A549 (cell line): ENCODE measurements around the gene TWF1. TPM values are rescaled to one million over a fixed set of nuclear protein-coding genes. Genes with fewer than 3 reads are reported as not detected.

Experiments
- ATAC-seq, 2 experiments: fragments of 200-7000 bp in 1 of 2; fragments of >200 bp in 1 of 2; cut with Nextera tagmentation in 1 of 2; cut with Tn5 transposase in 1 of 2; 3 replicates each; pipeline versions ENCODE4 v1.8.0 to v1.9.1; 2018 to 2020; ENCODE audit warnings: mild to moderate bottlenecking in 1 of 2, moderate library complexity in 1 of 2
- CTCF ChIA-PET: fragments of 300-600 bp; sonication (Branson Sonifier 250); formaldehyde crosslinking; extraction: SDS; loops from one replicate; lab custom pipeline; 2021; ENCODE audit warnings: antibody characterized with exemption, inconsistent platforms; lab: Yijun Ruan, JAX
- POLR2A ChIA-PET: fragments of 350-600 bp; formaldehyde crosslinking; extraction: SDS; loops from one replicate; lab custom pipeline; 2021; ENCODE audit warnings: antibody characterized with exemption, inconsistent platforms; lab: Yijun Ruan, JAX
- DNase-seq, 2 experiments: peaks; one replicate each; pipeline versions ENCODE4 v3.0.0 to v3.0.0-alpha.2; 2011 to 2016; ENCODE audit warnings: low read depth in 1 of 2, low spot score in 1 of 2
- FAIRE-seq: peaks from 2 replicates; lab custom pipeline; 2011; peaks lifted over from hg19 to GRCh38; lab: Jason Lieb, UNC
- H3K27ac ChIP-seq, 2 experiments: fragments of >200 bp; sonication (Bioruptor Twin); formaldehyde crosslinking; 3 replicates each; pipeline ENCODE4 v1.5.1; 2016 to 2017
- H3K4me1 ChIP-seq: fragments of >200 bp; sonication (Bioruptor Twin); formaldehyde crosslinking; 3 replicates; pipeline ENCODE4 v1.6.1; 2016
- H3K4me2 ChIP-seq: fragments of >200 bp; sonication (Bioruptor Twin); formaldehyde crosslinking; 3 replicates; pipeline ENCODE4 v1.6.1; 2016
- H3K4me3 ChIP-seq: fragments of >200 bp; sonication (Bioruptor Twin); formaldehyde crosslinking; 3 replicates; pipeline ENCODE4 v1.5.1; 2016
- H3K9me3 ChIP-seq: fragments of >200 bp; sonication (Bioruptor Twin); formaldehyde crosslinking; 3 replicates; pipeline ENCODE4 v1.6.1; 2016
- CBX2 ChIP-seq: fragments of 200-600 bp; sonication (generic); IDR thresholded peaks from 2 replicates; pipeline ENCODE4 v1.6.1; 2016; ENCODE audit warnings: low read depth, mild to moderate bottlenecking, borderline replicate concordance
- FOSB ChIP-seq: fragments of 250-450 bp; sonication (Bioruptor Pico); IDR thresholded peaks from 2 replicates; pipeline ENCODE4 v1.5.0; 2020; ENCODE audit warnings: mild to moderate bottlenecking, moderate library complexity
- FOSL2 ChIP-seq, 2 experiments: fragments of 450-650 bp in 1 of 2; fragments of >200 bp in 1 of 2; sonication (Bioruptor Twin) in 1 of 2; formaldehyde crosslinking; IDR thresholded peaks; 2 replicates each; pipeline versions ENCODE4 v1.5.0 to v1.6.1; 2016 to 2020; ENCODE audit warnings: mild to moderate bottlenecking in 1 of 2, moderate library complexity in 1 of 2
- FOXS1 ChIP-seq: fragments of 250-450 bp; sonication (Bioruptor Pico); IDR thresholded peaks from 2 replicates; pipeline ENCODE4 v1.5.0; 2020; ENCODE audit warnings: mild to moderate bottlenecking, moderate library complexity
- GATA3 ChIP-seq: IDR thresholded peaks from 2 replicates; pipeline ENCODE4 v1.6.1; 2012; ENCODE audit warnings: borderline replicate concordance
- HOXA7 ChIP-seq: fragments of 250-450 bp; sonication (Bioruptor Pico); IDR thresholded peaks from 2 replicates; pipeline ENCODE4 v1.5.0; 2020; ENCODE audit warnings: mild to moderate bottlenecking, moderate library complexity
- JUN ChIP-seq, 2 experiments: fragments of >200 bp; sonication (Bioruptor Twin); formaldehyde crosslinking; IDR thresholded peaks; 2 replicates in 1 of 2; 3 replicates in 1 of 2; pipeline ENCODE4 v1.6.1; 2016 to 2017
- MYC ChIP-seq: IDR thresholded peaks from 2 replicates; pipeline ENCODE4 v1.6.1; 2012; ENCODE audit warnings: mild to moderate bottlenecking, inconsistent platforms, low read length, improper control_type of control experiment, borderline replicate concordance
- PBX3 ChIP-seq: IDR thresholded peaks from 2 replicates; pipeline ENCODE4 v1.6.1; 2012
- PHF8 ChIP-seq: fragments of 200-600 bp; sonication (generic); IDR thresholded peaks from 2 replicates; pipeline ENCODE4 v1.6.1; 2016; ENCODE audit warnings: low read depth, mild to moderate bottlenecking, antibody characterized with exemption, moderate library complexity, borderline replicate concordance
- POLR2A ChIP-seq: IDR thresholded peaks from 2 replicates; pipeline ENCODE4 v1.6.1; 2012; ENCODE audit warnings: mild to moderate bottlenecking, low read length
- RAD21 ChIP-seq, 2 experiments: fragments of >200 bp in 1 of 2; sonication (Bioruptor Twin) in 1 of 2; formaldehyde crosslinking in 1 of 2; IDR thresholded peaks in 1 of 2; conservative IDR thresholded peaks in 1 of 2; 2 replicates in 1 of 2; 3 replicates in 1 of 2; pipeline ENCODE4 v1.6.1; 2012 to 2018; ENCODE audit warnings: inconsistent platforms in 1 of 2
- RARB ChIP-seq: fragments of 250-450 bp; sonication (Bioruptor Pico); IDR thresholded peaks from 2 replicates; pipeline ENCODE4 v1.8.0; 2021; ENCODE audit warnings: mild to moderate bottlenecking, moderate library complexity
- RFX5 ChIP-seq: fragments of 450-650 bp; IDR thresholded peaks from 2 replicates; pipeline ENCODE4 v1.7.1; 2014; ENCODE audit warnings: antibody characterized with exemption, mild to moderate bottlenecking, moderate library complexity
- SREBF2 ChIP-seq: fragments of 450-650 bp; IDR thresholded peaks from 2 replicates; pipeline ENCODE4 v1.6.1; 2014; ENCODE audit warnings: mild to moderate bottlenecking, moderate library complexity
- TP53 ChIP-seq: fragments of 250-450 bp; sonication (Bioruptor Pico); IDR thresholded peaks from 2 replicates; pipeline ENCODE4 v1.5.0; 2021; ENCODE audit warnings: mild to moderate bottlenecking, moderate library complexity
- ZC3H11A ChIP-seq: fragments of 450-650 bp; IDR thresholded peaks from 2 replicates; pipeline ENCODE4 v1.6.1; 2014; ENCODE audit warnings: antibody characterized with exemption, mild to moderate bottlenecking
- WGBS: methylation state at CpG from one replicate; pipeline ENCODE4 v1.1.6; 2017; ENCODE audit errors: missing lambda C conversion rate; 5-methylcytosine and 5-hydroxymethylcytosine counted together
- polyA plus RNA-seq, 4 experiments: library from polyadenylated mRNA; depleted of rRNA in 3 of 4; stranded (reverse); fragments of >200 nt; fragmentation: RNase III in 1 of 4; extraction: RNeasy Plus Mini Kit Qiagen cat#74134 plus additional on column Dnase treatment in 1 of 4; gene quantifications; 2 replicates in 3 of 4; 3 replicates in 1 of 4; pipeline ENCODE4 v1.2.3, GENCODE V29; 2011 to 2017
- TF ChIP-seq, protein P1 (sequence below): fragments of 450-650 bp; IDR thresholded peaks from 2 replicates; pipeline ENCODE4 v1.6.1; 2014; ENCODE audit warnings: antibody characterized with exemption
- TF ChIP-seq, protein P2 (sequence below): fragments of >200 bp; sonication (Bioruptor Twin); formaldehyde crosslinking; IDR thresholded peaks from 3 replicates; pipeline ENCODE4 v1.6.1; 2016
- TF ChIP-seq, protein P3 (sequence below): IDR thresholded peaks from 2 replicates; pipeline ENCODE4 v1.6.1; 2012; ENCODE audit warnings: low read depth, borderline replicate concordance
- TF ChIP-seq, protein P4 (sequence below): IDR thresholded peaks from 2 replicates; pipeline ENCODE4 v1.6.1; 2012
- TF ChIP-seq, protein P5 (sequence below): fragments of 150-350 bp; IDR thresholded peaks from 2 replicates; pipeline ENCODE4 v1.6.1; 2014; ENCODE audit warnings: low read depth, mild to moderate bottlenecking, low read length
- TF ChIP-seq, protein P6 (sequence below): fragments of 250-450 bp; sonication (Bioruptor Pico); IDR thresholded peaks from 2 replicates; pipeline ENCODE4 v1.5.0; 2020; ENCODE audit warnings: low read depth, mild to moderate bottlenecking, moderate library complexity

Gene TWF1
- polyA plus RNA-seq, 2 of the 4 experiments (the other 2 are of a cell fraction), result 83.1 to 173 TPM

GRCh38 chr12:43840338-43840737 is 34.2 kb upstream of the TWF1 start (continued):
- TF ChIP-seq PBX3 (no peak), FOXS1 (CRISPR knock-in tag) (no peak), POLR2A (no peak), CBX2 (no peak), RARB (CRISPR knock-in tag) (no peak)
- TF ChIP-seq, protein P1, sequence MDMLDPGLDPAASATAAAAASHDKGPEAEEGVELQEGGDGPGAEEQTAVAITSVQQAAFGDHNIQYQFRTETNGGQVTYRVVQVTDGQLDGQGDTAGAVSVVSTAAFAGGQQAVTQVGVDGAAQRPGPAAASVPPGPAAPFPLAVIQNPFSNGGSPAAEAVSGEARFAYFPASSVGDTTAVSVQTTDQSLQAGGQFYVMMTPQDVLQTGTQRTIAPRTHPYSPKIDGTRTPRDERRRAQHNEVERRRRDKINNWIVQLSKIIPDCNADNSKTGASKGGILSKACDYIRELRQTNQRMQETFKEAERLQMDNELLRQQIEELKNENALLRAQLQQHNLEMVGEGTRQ, result no peak

DNA sequence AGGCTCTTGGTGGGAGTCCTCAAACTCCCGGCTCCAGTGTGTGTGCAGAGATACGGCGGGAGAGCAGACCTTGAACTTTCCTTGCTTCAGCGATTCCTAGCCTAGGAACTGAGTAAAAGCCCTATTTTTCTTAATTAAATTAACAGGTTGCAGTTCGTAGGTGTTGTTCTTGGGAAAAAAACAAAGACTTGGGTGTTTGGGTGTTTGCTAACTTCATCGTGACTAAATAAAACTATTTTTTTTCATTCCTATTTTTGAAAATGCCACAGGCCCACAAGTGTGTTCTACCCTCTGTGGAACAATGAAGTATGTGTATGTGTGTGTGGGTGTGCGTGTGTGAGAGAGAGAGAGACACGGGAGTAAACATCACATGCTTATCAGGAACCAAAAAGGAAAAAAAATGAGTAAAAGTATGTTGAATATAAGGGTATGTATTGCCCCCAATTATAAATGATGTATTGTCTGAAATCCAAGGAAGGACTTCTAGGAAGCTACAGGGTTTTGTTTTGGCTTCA is 30.4 kb upstream of the TWF1 start:
- peak in 1 of 2 experiments; percentile 43; a peak in 3 of 6 replicates for ATAC-seq

GRCh38 chr12:43835656-43836474 is 29.7 kb upstream of the TWF1 start, which contains the start of gene TMEM117:
TMEM117 (plus strand) TSS chr12:43836081.
- 2% methylated on average over 46 of the region's 103 CpGs for WGBS
- Histone ChIP-seq H3K9me3 (no peaks in the 10 kb centered on the region), H3K4me3 (peak within 1 kb of the TSS; percentile 59), H3K27ac (peak within 1 kb of the TSS; percentile 75 to 98), H3K4me2 (peak within 1 kb of the TSS; percentile 84), H3K4me1 (peaks cover 10% of the 10 kb centered on the region; the same call in 2 of the 3 replicates)
- ATAC-seq, result peak; percentile 85 to 89
- peak; percentile 48 to 52 for DNase-seq
- CTCF ChIA-PET, result interaction anchor here (1.1 to 2.5 kb wide), 2 partner anchors 47 to 77 kb away, joined by 3 to 9 read pairs; no protein-coding TSS in a partner anchor
- no peak for FAIRE-seq
- POLR2A ChIA-PET, result interaction anchor here (0.9 to 3.2 kb wide), 4 partner anchors 12 to 77 kb away, joined by 3 to 34 read pairs (median 4); partner anchors contain the start of gene TWF1
- TF ChIP-seq SREBF2 (no peak), HOXA7 (CRISPR knock-in tag) (no peak), PHF8 (peak; percentile 53), TP53 (0 out of 2 replicates have a peak, but pooled peaks have one; percentile 44), FOSB (CRISPR knock-in tag) (no peak), FOSL2 (IDR thresholded peaks at IDR 0.05) (no peak), FOSL2 (CRISPR knock-in tag; IDR thresholded peaks at IDR 0.05) (no peak), RAD21 (conservative IDR thresholded peaks at IDR 0.05 in 1 of 2, IDR thresholded peaks at IDR 0.05 in 1 of 2) (no peak), ZC3H11A (no peak), GATA3 (peak; percentile 17; the same call in 1 of the 2 replicates), JUN (IDR thresholded peaks at IDR 0.05) (peak in 1 of 2 experiments; percentile 72; a peak in 3 of 5 replicates), RFX5 (no peak), RARB (CRISPR knock-in tag) (no peak), MYC (peak; percentile 51; the same call in 1 of the 2 replicates)
- TF ChIP-seq, protein P2, sequence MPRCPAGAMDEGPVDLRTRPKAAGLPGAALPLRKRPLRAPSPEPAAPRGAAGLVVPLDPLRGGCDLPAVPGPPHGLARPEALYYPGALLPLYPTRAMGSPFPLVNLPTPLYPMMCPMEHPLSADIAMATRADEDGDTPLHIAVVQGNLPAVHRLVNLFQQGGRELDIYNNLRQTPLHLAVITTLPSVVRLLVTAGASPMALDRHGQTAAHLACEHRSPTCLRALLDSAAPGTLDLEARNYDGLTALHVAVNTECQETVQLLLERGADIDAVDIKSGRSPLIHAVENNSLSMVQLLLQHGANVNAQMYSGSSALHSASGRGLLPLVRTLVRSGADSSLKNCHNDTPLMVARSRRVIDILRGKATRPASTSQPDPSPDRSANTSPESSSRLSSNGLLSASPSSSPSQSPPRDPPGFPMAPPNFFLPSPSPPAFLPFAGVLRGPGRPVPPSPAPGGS, result peak; percentile 35; the same call in 1 of the 3 replicates
- TF ChIP-seq, protein P3, sequence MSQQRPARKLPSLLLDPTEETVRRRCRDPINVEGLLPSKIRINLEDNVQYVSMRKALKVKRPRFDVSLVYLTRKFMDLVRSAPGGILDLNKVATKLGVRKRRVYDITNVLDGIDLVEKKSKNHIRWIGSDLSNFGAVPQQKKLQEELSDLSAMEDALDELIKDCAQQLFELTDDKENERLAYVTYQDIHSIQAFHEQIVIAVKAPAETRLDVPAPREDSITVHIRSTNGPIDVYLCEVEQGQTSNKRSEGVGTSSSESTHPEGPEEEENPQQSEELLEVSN, result peak; percentile 72
- TF ChIP-seq, protein P4, sequence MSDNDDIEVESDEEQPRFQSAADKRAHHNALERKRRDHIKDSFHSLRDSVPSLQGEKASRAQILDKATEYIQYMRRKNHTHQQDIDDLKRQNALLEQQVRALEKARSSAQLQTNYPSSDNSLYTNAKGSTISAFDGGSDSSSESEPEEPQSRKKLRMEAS, result peak; percentile 82
- TF ChIP-seq, protein P5, sequence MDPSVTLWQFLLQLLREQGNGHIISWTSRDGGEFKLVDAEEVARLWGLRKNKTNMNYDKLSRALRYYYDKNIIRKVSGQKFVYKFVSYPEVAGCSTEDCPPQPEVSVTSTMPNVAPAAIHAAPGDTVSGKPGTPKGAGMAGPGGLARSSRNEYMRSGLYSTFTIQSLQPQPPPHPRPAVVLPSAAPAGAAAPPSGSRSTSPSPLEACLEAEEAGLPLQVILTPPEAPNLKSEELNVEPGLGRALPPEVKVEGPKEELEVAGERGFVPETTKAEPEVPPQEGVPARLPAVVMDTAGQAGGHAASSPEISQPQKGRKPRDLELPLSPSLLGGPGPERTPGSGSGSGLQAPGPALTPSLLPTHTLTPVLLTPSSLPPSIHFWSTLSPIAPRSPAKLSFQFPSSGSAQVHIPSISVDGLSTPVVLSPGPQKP, result no peak
- TF ChIP-seq, protein P6, sequence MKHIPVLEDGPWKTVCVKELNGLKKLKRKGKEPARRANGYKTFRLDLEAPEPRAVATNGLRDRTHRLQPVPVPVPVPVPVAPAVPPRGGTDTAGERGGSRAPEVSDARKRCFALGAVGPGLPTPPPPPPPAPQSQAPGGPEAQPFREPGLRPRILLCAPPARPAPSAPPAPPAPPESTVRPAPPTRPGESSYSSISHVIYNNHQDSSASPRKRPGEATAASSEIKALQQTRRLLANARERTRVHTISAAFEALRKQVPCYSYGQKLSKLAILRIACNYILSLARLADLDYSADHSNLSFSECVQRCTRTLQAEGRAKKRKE (CRISPR knock-in tag), result no peak

More for the DNA sequence above, 30.4 kb upstream of the TWF1 start:
- FAIRE-seq (no peak), DNase-seq (peak in 1 of 2 experiments; percentile 36)
- peaks cover 10% of the 10 kb centered on the region; the same call in 2 of the 3 replicates for H3K4me1 ChIP-seq
- peak overlapping the region; percentile 84 for H3K4me2 ChIP-seq
- peak overlapping the region; percentile 59 for H3K4me3 ChIP-seq
- H3K27ac ChIP-seq, result peak overlapping the region; percentile 75 to 98
- ChIA-PET POLR2A (interaction anchor here (1.0 to 3.2 kb wide), 4 partner anchors 11 to 36 kb away, joined by 3 to 34 read pairs (median 4); partner anchors contain the start of gene TWF1), CTCF (interaction anchor here (2.5 kb wide), 1 partner anchor 46 kb away, joined by 9 read pairs; no protein-coding TSS in a partner anchor)
- no peak for TF ChIP-seq FOSL2 (IDR thresholded peaks at IDR 0.05)
- TF ChIP-seq FOSL2 (CRISPR knock-in tag; IDR thresholded peaks at IDR 0.05), result no peak
- TF ChIP-seq PHF8, result peak; percentile 28; the same call in 1 of the 2 replicates
- no peaks in the 10 kb centered on the region for H3K9me3 ChIP-seq
- 5% methylated on average over 8 of the region's 8 CpGs for WGBS
